ENCODE results near the gene MFSD2A. TPM values are rescaled to one million over a fixed set of nuclear protein-coding genes. Genes with fewer than 3 reads are reported as not detected.

Gene MFSD2A
- total and polyA plus RNA-seq, 8 donors: 0.75 to 16.1 (median 6.4) TPM; not detected in 1

DNA sequence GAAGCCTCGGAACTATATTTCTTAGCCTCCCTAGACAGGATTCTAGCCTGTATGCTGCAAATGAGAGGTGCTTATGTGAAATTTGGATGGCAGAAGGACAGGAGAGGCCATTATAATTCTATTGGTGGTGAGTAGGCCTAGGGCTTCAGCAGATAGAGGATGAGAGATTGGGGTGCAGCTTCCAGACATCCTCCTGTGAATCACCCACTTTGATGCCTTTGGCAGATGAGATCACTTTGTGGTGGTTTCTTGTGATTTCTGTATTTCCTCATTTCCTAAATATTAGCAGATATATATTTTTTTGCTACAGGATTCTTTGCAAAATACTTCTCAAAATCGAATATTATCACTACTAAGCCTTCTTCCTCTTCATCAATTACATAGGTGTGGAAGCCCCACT, 37.3 kb downstream of the MFSD2A start:
- intact Hi-C loops (cut with DNase I; ENCODE audit: low total_unique reads): no loop called here
- Histone ChIP-seq H3K36me3 (no peaks in the 10 kb centered on the region), H3K27ac (no peak overlapping the region), H3K27me3 (no peaks in the 10 kb centered on the region), H3K9me3 (no peaks in the 10 kb centered on the region), H3K4me1 (peaks cover 7 to 26% (median 19%) of the 10 kb centered on the region in 4 donors), H3K4me3 (no peak overlapping the region)
- no peak for DNase-seq
- 76 to 92% (median 81%) methylated on average over 2 of the region's 2 CpGs for WGBS, 5 donors
- TF ChIP-seq, protein P1, sequence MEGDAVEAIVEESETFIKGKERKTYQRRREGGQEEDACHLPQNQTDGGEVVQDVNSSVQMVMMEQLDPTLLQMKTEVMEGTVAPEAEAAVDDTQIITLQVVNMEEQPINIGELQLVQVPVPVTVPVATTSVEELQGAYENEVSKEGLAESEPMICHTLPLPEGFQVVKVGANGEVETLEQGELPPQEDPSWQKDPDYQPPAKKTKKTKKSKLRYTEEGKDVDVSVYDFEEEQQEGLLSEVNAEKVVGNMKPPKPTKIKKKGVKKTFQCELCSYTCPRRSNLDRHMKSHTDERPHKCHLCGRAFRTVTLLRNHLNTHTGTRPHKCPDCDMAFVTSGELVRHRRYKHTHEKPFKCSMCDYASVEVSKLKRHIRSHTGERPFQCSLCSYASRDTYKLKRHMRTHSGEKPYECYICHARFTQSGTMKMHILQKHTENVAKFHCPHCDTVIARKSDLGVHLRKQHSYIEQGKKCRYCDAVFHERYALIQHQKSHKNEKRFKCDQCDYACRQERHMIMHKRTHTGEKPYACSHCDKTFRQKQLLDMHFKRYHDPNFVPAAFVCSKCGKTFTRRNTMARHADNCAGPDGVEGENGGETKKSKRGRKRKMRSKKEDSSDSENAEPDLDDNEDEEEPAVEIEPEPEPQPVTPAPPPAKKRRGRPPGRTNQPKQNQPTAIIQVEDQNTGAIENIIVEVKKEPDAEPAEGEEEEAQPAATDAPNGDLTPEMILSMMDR (IDR thresholded peaks at IDR 0.05): no peak
- TF ChIP-seq POLR2A (IDR thresholded peaks at IDR 0.05): no peak
- no peak for TF ChIP-seq EP300 (IDR thresholded peaks at IDR 0.05)
- no peak for TF ChIP-seq POLR2AphosphoS5 (IDR thresholded peaks at IDR 0.05)

DNA sequence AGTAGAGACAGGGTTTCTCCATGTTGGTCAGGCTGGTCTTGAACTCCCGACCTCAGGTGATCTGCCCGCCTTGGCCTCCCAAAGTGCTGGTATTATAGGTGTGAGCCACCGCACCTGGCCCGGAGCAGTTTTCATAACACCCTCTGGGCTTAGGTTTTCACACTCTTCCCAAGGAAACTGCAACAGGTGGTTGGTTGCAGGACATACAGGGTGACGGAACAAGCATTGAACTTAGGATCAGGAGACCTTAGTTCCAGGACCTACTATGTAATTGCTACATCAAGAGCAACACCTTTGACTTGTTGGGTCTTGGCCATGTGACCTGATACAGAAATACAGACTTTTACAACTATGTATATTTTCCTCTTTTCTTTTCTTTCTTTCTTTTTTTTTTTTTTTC, 37.9 kb downstream of the MFSD2A start:
- Histone ChIP-seq H3K4me1 (peaks cover 5 to 19% (median 15%) of the 10 kb centered on the region in 4 donors), H3K9me3 (no peaks in the 10 kb centered on the region), H3K4me3 (no peak overlapping the region), H3K27ac (no peak overlapping the region), H3K27me3 (no peaks in the 10 kb centered on the region), H3K36me3 (no peaks in the 10 kb centered on the region)
- DNase-seq: no peak
- intact Hi-C loops (cut with DNase I; ENCODE audit: low total_unique reads): no loop called here
- WGBS, 5 donors: 93 to 100% (median 95%) methylated on average over 5 of the region's 5 CpGs
- TF ChIP-seq POLR2AphosphoS5 (IDR thresholded peaks at IDR 0.05) (no peak), POLR2A (IDR thresholded peaks at IDR 0.05) (no peak), EP300 (IDR thresholded peaks at IDR 0.05) (no peak)
- TF ChIP-seq, protein P1 (IDR thresholded peaks at IDR 0.05): no peak

DNA sequence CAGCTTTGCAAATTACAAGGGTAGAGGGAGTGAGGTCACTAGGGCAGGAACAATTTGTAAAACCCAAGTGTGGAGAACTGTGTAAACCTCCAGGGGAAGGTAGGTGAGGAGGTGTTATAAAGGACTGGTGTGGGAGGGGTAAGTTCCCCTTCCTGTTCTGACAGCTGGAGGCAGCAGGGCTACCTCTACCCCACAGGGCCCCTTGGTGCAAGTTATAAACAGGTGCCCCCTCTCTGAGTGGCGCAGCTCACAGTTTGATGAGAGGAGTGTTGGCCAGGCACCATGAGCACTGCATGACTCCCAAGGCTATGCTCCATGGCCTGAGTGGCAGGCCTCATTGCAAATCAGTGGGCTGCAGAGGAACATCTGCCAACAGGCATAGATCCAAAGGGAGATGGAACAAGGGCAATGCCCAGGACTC, 41.0 kb downstream of the MFSD2A start:
- H3K27ac ChIP-seq: no peak overlapping the region
- DNase-seq: peak in 1 of 2 donors; percentile 47
- WGBS, 5 donors: 85 to 100% (median 86%) methylated on average over 1 of the region's 1 CpG
- H3K9me3 ChIP-seq: no peaks in the 10 kb centered on the region
- H3K36me3 ChIP-seq: no peaks in the 10 kb centered on the region
- no peak overlapping the region for H3K4me3 ChIP-seq
- TF ChIP-seq, protein P1 (IDR thresholded peaks at IDR 0.05): no peak
- TF ChIP-seq EP300 (IDR thresholded peaks at IDR 0.05) (no peak), POLR2A (IDR thresholded peaks at IDR 0.05) (no peak), POLR2AphosphoS5 (IDR thresholded peaks at IDR 0.05) (no peak)
- H3K4me1 ChIP-seq: peaks cover 0 to 5% (median 0%) of the 10 kb centered on the region in 4 donors
- intact Hi-C loops (cut with DNase I; ENCODE audit: low total_unique reads): no loop called here
- no peaks in the 10 kb centered on the region for H3K27me3 ChIP-seq

DNA sequence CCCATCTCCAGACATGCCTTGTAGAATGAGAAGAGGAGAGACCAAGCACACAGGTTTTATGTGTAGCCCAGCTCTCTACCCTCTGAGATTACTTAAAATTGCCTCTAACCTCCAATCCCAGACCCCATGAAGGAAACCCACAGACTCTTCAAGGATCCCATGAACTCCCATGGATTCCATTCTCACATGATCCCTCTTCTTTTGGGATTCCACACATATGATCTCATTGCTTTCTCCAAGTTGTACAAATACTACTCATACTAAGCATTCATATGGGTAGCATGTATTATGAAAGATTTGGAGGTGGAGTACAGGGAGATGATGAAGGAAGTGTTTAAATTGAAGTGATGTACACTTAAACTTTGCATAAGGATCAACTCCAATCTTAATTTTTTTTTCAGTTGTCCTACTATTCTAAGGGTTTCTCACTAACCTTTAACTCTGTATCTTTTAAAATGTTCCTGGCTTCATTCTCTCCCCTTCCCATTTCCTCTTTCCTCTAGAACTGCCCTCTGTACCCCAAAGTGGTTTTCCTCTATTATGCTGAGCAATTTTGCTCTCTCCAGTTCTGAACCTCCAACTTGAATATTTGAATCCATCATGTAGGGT, 41.6 kb downstream of the MFSD2A start:
- no peak for DNase-seq
- H3K4me3 ChIP-seq: no peak overlapping the region
- H3K4me1 ChIP-seq: peaks cover 0 to 5% (median 4%) of the 10 kb centered on the region in 4 donors
- H3K36me3 ChIP-seq: no peaks in the 10 kb centered on the region
- H3K27ac ChIP-seq: no peak overlapping the region
- H3K27me3 ChIP-seq: no peaks in the 10 kb centered on the region
- TF ChIP-seq EP300 (IDR thresholded peaks at IDR 0.05) (no peak), POLR2AphosphoS5 (IDR thresholded peaks at IDR 0.05) (no peak), POLR2A (IDR thresholded peaks at IDR 0.05) (no peak)
- TF ChIP-seq, protein P1 (IDR thresholded peaks at IDR 0.05): no peak
- H3K9me3 ChIP-seq: no peaks in the 10 kb centered on the region
- intact Hi-C loops (cut with DNase I; ENCODE audit: low total_unique reads): no loop called here

Measured in stomach (tissue), 9 donors.